ENCODE data around the gene SHLD1.
A peak's percentile ranks its signal among the peaks of the same experiment; 100 is the strongest.

Gene SHLD1

GRCh38 chr20:5825130-5825719 is 75.0 kb downstream of the SHLD1 start:
- no peak for DNase-seq

GRCh38 chr20:5827098-5827853 is 77.1 kb downstream of the SHLD1 start:
- DNase-seq, result no peak

- DNase-seq, result no peak
Observed at GRCh38 chr20:5827861-5828260, 77.7 kb downstream of the SHLD1 start.

DNA sequence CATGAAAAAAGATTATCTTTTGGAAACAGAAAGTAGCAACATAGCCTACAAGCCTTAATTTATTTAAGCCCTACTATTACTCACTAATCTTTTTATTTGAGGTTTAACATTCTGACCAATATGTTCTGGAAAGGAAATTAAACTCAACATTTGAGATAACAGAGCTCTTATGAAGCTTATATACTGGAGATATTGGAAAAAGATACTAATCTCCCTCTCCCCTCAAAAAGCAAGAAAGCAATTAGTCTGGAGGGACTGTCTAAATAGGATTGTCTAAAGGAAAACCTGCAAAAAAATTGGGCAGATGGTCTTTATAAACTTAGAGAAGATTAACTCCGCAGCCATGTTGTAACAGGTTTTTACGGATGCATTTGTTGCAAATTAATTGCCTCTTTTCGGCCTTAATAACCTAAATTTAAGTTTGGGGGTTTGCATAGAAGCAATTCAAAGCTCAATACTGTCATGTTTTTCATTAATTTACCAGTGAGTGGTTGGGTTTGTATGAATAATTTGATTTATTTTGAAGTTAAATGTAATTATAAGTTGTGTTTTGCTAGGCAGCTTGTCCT is 79.1 kb downstream of the SHLD1 start:
- no peak for DNase-seq

- DNase-seq, result no peak
Observed at GRCh38 chr20:5831539-5832237, 81.5 kb downstream of the SHLD1 start.

DNA sequence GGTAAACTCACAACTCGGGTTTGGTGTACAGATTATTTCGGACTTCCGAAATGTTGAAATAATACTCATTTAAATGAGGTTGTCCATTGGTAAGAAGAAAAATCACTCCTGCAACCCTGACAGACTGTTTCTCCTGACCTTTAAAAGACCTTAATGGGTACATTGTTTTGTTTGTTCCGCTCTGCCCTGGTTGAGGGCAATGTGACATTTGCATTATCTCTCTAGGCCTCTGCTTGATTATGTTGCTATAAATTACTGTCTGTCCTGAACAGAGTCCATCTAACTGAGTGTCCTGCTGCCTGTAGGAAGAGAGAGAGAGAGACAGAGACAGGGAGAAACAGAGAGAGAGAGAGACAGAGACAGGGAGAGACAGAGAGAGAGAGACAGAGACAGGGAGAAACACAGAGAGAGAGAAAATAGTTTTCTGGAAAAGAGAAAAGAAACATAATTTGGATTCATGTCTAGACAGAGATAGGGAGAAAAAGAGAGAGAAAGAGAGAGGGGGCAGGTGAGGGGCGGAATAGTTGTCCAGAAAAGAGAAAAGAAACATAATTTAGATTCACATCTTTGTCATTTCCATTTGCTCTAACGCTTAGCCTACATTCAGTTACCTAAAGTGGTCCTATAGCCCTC is 83.2 kb downstream of the SHLD1 start:
- peak; percentile 30 to 53 for DNase-seq

GRCh38 chr20:5834436-5835005 is 84.3 kb downstream of the SHLD1 start:
- DNase-seq, result no peak

DNA sequence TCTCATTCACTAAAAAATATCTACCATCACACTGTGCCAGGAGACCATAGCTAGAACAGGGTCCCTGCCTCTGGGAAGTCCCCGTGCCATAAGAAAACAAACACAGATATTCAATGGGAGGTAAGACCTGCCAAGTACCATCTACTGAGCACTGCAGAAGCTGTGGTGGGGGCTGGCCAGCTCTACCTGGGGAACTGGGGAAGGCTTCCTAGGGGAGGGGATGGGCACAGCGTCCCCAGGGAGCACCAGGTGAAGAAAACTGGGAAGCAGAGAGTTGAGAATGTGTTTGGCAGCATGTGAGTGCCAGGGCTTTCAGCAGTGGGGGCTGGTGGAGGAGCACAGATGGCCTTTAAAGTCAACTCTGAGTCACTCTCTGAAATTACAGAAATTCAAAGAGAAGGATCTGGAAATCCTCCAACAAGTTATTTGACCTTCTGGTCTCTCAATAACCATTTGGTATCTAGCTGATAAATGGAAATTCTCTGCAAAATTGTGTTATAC is 85.2 kb downstream of the SHLD1 start:
- no peak for DNase-seq

DNA sequence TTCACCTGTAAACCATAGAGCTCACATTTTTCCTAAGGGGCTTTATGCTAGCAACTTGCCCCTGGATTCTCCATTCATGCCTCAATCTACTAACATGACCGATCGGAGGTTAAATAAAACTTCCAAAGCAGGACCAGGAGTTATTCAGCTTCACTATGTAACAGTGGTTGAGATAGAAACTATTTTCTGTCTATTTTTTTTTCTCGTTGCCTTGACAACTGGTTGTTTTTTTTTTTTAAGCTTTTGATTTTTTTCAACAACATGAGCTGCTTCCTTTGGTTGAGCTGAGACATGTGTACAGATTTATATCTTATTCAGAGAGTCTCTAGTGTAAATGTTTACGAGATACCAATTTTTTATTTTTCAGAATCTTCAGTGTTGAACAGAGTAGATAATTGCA is 85.7 kb downstream of the SHLD1 start:
- DNase-seq, result no peak

DNA sequence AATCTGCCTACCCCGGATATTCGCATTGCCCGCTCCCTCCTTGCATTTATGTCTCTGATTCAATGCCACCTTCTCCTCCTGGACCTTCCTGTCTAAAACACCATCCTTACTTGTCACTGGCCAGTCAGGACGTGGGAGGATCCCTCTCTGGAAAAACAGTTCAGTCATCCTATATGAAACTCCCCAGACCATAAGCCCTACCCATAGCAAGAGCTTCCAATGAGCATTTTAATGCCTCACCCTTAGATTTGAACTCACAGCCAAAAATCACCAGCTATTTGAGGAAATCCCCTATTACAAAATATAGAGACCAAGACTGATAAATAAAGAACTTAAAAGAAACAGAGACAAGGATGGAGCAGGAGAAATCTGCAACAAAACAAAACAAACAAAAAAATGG is 86.4 kb downstream of the SHLD1 start:
- DNase-seq, result no peak

DNA sequence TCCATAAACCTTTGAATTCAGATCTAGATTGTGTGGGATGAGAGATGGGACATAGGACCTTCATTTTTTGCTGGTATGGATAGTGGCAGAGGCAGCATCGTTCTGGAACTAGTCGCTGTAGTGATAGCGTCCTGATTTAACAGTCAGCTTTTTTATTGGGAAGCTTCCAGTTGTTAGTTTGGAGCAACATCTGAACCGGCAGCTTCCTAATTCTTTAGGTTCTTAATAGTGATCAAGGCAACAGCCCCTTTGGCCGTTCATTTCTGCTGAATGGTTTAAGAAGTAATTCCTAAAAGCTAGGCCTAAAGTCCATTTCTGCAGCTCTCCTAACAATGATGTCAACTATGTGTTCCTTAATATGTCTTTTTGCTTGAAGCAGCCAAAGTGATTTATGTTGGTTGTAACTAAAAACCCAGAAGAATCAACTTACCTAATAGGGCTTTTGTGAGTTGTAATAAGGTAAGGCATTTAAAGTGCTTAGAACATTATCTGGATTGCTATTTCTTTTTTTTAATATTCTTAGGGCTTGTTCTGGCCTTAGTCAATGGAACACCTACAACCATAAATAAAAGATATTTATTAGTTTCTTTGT is 90.3 kb downstream of the SHLD1 start:
- no peak for DNase-seq

GRCh38 chr20:5841522-5841921 is 91.3 kb downstream of the SHLD1 start:
- DNase-seq, result no peak

GRCh38 chr20:5842465-5842864 is 92.3 kb downstream of the SHLD1 start:
- DNase-seq, result no peak

DNA sequence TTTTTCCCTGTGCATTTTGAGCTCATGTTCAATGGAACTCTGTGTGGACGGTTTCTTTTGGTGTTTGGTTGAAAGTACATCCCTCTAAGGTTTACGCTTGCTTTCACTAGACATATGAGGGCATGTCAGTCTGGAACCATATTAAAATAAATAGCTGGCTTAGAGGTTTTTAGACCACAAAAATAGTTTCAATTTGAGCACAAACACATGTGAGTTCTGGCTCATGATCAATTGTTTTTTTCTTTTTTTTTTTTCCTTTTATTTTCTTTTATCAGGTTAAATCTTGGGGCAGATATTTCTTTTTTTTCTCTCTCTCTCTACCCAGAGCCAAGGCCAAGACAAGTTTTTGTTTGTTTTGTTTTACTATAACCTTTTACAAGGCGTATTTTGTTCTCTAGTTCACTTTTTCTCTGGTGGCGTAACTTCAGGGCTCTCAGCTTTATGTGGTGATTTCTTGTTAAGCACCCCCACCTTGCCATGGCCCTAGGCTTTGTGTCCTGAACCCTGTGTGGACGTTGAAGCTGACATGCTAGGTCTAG is 92.9 kb downstream of the SHLD1 start:
- no peak for DNase-seq

- no peak for DNase-seq
Observed at GRCh38 chr20:5844063-5844681, 94.0 kb downstream of the SHLD1 start.

DNA sequence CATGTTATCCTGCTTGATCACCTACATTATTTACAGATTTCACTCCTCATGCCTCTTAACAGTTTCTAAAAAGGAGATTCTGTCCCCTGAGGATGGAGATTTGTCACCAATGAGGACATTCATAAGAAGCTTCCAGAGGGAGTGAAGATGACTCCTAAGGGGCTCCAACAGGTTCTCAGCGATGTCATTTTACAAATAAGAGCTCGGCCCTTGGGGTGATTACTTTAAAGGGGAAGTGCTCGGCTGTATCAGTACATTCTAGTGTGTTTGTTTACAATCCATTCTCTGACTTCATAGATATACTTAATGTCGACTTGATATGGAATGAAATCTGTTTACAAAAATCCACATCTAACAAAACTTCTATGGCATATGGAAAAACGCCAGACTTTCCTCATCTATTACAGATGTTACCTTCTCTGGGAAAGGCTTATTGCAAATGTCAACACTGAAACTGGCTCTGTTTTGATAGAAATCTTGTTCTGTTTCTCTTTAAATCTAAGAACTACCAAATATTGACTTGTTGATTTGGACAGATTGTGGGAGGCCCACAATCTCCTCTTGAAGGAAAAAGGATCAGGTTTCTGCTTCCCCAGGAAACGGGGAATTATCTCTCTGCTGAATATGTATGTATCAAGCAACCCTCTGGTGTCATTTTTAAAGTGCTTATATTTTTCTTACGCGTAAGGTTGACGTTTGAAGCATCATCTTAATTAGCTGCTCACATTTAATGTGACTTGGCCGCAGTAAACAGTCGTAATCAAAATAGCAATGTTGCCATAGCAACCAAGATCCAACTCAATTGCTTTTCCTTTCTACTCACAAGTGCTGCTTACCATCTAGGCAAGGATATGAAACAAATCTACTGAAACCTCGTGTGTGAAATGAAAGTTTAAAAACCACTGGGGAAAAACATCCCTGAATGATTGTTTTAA is 95.7 kb downstream of the SHLD1 start:
- DNase-seq, result peak in 1 of 2 experiments; percentile 26

GRCh38 chr20:5848711-5849505 is 98.7 kb downstream of the SHLD1 start:
- DNase-seq, result no peak

DNA sequence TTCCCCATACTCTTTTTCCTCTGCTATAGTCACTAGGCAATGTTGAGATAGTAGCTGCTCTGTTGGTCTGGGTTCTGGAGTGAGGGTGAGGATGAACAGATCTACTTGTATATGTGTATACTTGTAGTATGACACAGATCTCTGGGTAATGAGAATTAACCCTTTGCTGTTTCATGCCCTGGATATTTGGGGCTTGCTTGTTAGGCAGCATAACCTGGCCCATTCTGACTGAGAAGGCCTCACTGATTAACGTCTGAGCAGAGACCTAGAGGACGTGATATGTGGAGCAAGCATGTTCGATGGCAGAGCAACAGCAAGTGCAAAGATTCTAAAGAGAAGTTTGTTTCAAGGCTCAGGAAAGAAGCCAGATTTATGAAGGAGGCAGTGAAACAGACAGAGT is 105.7 kb downstream of the SHLD1 start:
- no peak for DNase-seq

DNA sequence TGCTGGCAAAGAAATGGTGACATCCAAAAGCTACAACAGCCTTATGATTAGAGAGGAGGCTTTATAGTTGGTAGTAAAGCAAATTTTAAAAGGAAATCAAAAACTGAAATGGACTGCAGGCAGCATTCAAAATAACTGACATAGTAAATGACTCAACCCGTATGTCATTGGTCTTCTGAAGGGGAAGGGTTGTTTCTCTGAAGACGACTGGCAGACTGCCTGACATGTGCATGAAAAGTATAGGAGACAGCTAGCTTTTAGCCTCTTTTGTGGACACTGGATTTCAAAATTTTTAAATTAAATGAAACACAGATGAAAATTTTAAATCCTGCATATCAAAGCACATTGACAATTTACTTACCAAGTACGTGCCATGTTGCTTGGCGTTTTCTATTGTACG is 109.4 kb downstream of the SHLD1 start:
- no peak for DNase-seq

GRCh38 chr20:5862703-5863039 is 112.5 kb downstream of the SHLD1 start:
- DNase-seq, result no peak

Data from NCI-H526 (cell line).